Measurements from ENCODE around the gene OPCML.

The OPCML gene

GRCh38 chr11:133070021-133070713 is 462.1 kb downstream of the OPCML start:
- no peak for DNase-seq (ENCODE audit: low read depth)

- DNase-seq (ENCODE audit: low read depth), result no peak
These were observed 466.3 kb downstream of the OPCML start for GRCh38 chr11:133065847-133066485.

GRCh38 chr11:133064961-133065360 is 467.3 kb downstream of the OPCML start:
- DNase-seq (ENCODE audit: low read depth), result no peak

GRCh38 chr11:133064152-133064877 is 468.0 kb downstream of the OPCML start:
- DNase-seq (ENCODE audit: low read depth), result no peak

GRCh38 chr11:133058501-133058900 is 473.8 kb downstream of the OPCML start:
- DNase-seq (ENCODE audit: low read depth), result no peak

GRCh38 chr11:133053124-133053776 is 479.1 kb downstream of the OPCML start:
- no peak for DNase-seq (ENCODE audit: low read depth)

- DNase-seq (ENCODE audit: low read depth), result no peak
These were observed 479.8 kb downstream of the OPCML start for GRCh38 chr11:133052537-133052936.

GRCh38 chr11:133049244-133050019 is 482.9 kb downstream of the OPCML start:
- DNase-seq (ENCODE audit: low read depth), result no peak

GRCh38 chr11:133048270-133048669 is 484.0 kb downstream of the OPCML start:
- DNase-seq (ENCODE audit: low read depth), result no peak

GRCh38 chr11:133047771-133048115 is 484.6 kb downstream of the OPCML start:
- DNase-seq (ENCODE audit: low read depth), result no peak

- no peak for DNase-seq (ENCODE audit: low read depth)
These were observed 485.1 kb downstream of the OPCML start for GRCh38 chr11:133047036-133047770.

- DNase-seq (ENCODE audit: low read depth), result no peak
These were observed 486.0 kb downstream of the OPCML start for GRCh38 chr11:133046252-133046651.

GRCh38 chr11:133041928-133042882 is 490.1 kb downstream of the OPCML start:
- no peak for DNase-seq (ENCODE audit: low read depth)

- DNase-seq (ENCODE audit: low read depth), result no peak
These were observed 491.1 kb downstream of the OPCML start for GRCh38 chr11:133041181-133041580.

- no peak for DNase-seq (ENCODE audit: low read depth)
These were observed 491.9 kb downstream of the OPCML start for GRCh38 chr11:133040289-133040900.

- no peak for DNase-seq (ENCODE audit: low read depth)
These were observed 493.5 kb downstream of the OPCML start for GRCh38 chr11:133038850-133039249.

GRCh38 chr11:133034929-133035328 is 497.4 kb downstream of the OPCML start:
- DNase-seq (ENCODE audit: low read depth), result no peak

- no peak for DNase-seq (ENCODE audit: low read depth)
These were observed 503.2 kb downstream of the OPCML start for GRCh38 chr11:133029107-133029506.

- no peak for DNase-seq (ENCODE audit: low read depth)
These were observed 505.3 kb downstream of the OPCML start for GRCh38 chr11:133026952-133027351.

GRCh38 chr11:133024301-133024700 is 508.0 kb downstream of the OPCML start:
- DNase-seq (ENCODE audit: low read depth), result no peak
